GM12878 (cell line): ENCODE measurements around the gene GPR151. TPM values are rescaled to one million over a fixed set of nuclear protein-coding genes. Genes with fewer than 3 reads are reported as not detected.

ENCODE experiments used
- ATAC-seq: fragments of 200-7000 bp; cut with Tn5 transposase; 3 replicates; pipeline ENCODE4 v1.9.1; 2020; ENCODE audit warnings: mild to moderate bottlenecking, moderate library complexity
- BruUV-seq: library from RNA; stranded (reverse); fragments of 400-500 nt; replicated peaks from 2 replicates; lab custom pipeline; 2021; lab: Mats Ljungman, UMichigan
- CTCF ChIA-PET: fragments of 300-600 bp; sonication (Branson Sonifier 250); formaldehyde crosslinking; extraction: SDS; loops from one replicate; lab custom pipeline; 2021; ENCODE audit warnings: inconsistent platforms; lab: Yijun Ruan, JAX
- POLR2A ChIA-PET: fragments of 350-600 bp; formaldehyde crosslinking; extraction: SDS; loops from one replicate; lab custom pipeline; 2021; ENCODE audit warnings: inconsistent platforms; lab: Charles Lee
- RAD21 ChIA-PET: fragments of 300-600 bp; sonication (Branson Sonifier 250); formaldehyde crosslinking; loops from one replicate; lab custom pipeline; 2023; ENCODE audit warnings: antibody characterized with exemption; ENCODE audit not compliant: unreplicated experiment; lab: Charles Lee
- SMC1A ChIA-PET: fragments of 300-600 bp; sonication (Branson Sonifier 250); formaldehyde crosslinking; loops from one replicate; lab custom pipeline; 2023; ENCODE audit not compliant: unreplicated experiment, uncharacterized antibody; lab: Charles Lee
- DNase-seq: peaks from one replicate; pipeline ENCODE4 v3.0.0-alpha.2; 2011; ENCODE audit warnings: low read depth, low spot score
- FAIRE-seq: peaks from 3 replicates; lab custom pipeline; 2011; peaks lifted over from hg19 to GRCh38; lab: Jason Lieb, UNC
- H2AFZ ChIP-seq: 2 replicates; pipeline ENCODE4 v1.6.0; 2011; ENCODE audit warnings: low read depth, low read length, control low read depth; ENCODE audit not compliant: control insufficient read depth
- H3K27ac ChIP-seq: 2 replicates; pipeline ENCODE4 v1.5.1; 2011; ENCODE audit warnings: control low read depth; ENCODE audit not compliant: control insufficient read depth, insufficient read depth
- H3K27me3 ChIP-seq, 2 experiments: replicated peaks in 1 of 2; 2 replicates each; pipeline versions ENCODE4 v1.6.0 to v1.6.1; 2011; ENCODE audit warnings: low read length in 1 of 2; ENCODE audit not compliant: control insufficient read depth in 2 of 2, insufficient read depth in 2 of 2
- H3K36me3 ChIP-seq, 2 experiments: 2 replicates each; pipeline ENCODE4 v1.5.1; 2011; ENCODE audit warnings: low read length in 1 of 2; ENCODE audit not compliant: control insufficient read depth in 2 of 2, insufficient read depth in 2 of 2
- H3K4me1 ChIP-seq: 2 replicates; pipeline ENCODE4 v1.6.1; 2011; ENCODE audit warnings: mild to moderate bottlenecking, low read length, moderate library complexity, mixed read lengths; ENCODE audit not compliant: control insufficient read depth, insufficient read depth
- H3K4me2 ChIP-seq: 2 replicates; pipeline ENCODE4 v1.6.0; 2011; ENCODE audit warnings: control low read depth; ENCODE audit not compliant: control insufficient read depth, insufficient read depth
- H3K4me3 ChIP-seq: fragments of 200-600 bp; sonication (generic); 2 replicates; pipeline ENCODE4 v1.5.1; 2016
- H3K79me2 ChIP-seq: 2 replicates; pipeline ENCODE4 v1.6.0; 2011; ENCODE audit warnings: low read length; ENCODE audit not compliant: control insufficient read depth, insufficient read depth
- H3K9ac ChIP-seq: 2 replicates; pipeline ENCODE4 v1.8.0; 2011; ENCODE audit warnings: low read length, control low read depth, mixed read lengths; ENCODE audit not compliant: control insufficient read depth, insufficient read depth
- H3K9me3 ChIP-seq: replicated peaks from 3 replicates; pipeline ENCODE4 v1.5.1; 2011; ENCODE audit warnings: mild to moderate bottlenecking, low read length; ENCODE audit not compliant: control insufficient read depth, insufficient read depth
- H4K20me1 ChIP-seq: 2 replicates; pipeline ENCODE4 v1.6.0; 2011; ENCODE audit not compliant: control insufficient read depth, insufficient read depth
- BMI1 ChIP-seq: fragments of 450-650 bp; IDR thresholded peaks from 2 replicates; pipeline ENCODE4 v1.6.1; 2016; ENCODE audit warnings: mild to moderate bottlenecking, moderate library complexity, borderline replicate concordance
- ESRRA ChIP-seq: IDR thresholded peaks from 2 replicates; pipeline ENCODE4 v1.6.1; 2012; ENCODE audit warnings: mild to moderate bottlenecking, low read length, improper control_type of control experiment
- PAX5 ChIP-seq: IDR thresholded peaks from 2 replicates; pipeline ENCODE4 v1.6.1; 2011; ENCODE audit warnings: low read depth, low read length, borderline replicate concordance
- POLR2AphosphoS2 ChIP-seq: IDR thresholded peaks from 2 replicates; pipeline ENCODE4 v1.6.1; 2011; ENCODE audit warnings: low read depth, mild to moderate bottlenecking, low read length, improper control_type of control experiment, moderate library complexity
- SMARCA5 ChIP-seq: fragments of 450-650 bp; IDR thresholded peaks from 2 replicates; pipeline ENCODE4 v1.6.1; 2017; ENCODE audit warnings: mild to moderate bottlenecking
- WGBS: methylation state at CpG from one replicate; pipeline ENCODE4 v1.1.6; 2016; ENCODE audit warnings: low lambda C conversion rate; ENCODE audit not compliant: insufficient replicate concordance, insufficient coverage; ENCODE audit errors: missing lambda C conversion rate; 5-methylcytosine and 5-hydroxymethylcytosine counted together
- in situ Hi-C: fragments of 300-500 bp; cut with MboI; formaldehyde crosslinking; loops from 9 replicates; pipeline ENCODE4 v1.14.3; 2018; ENCODE audit warnings: mixed read lengths
- intact Hi-C: fragments of 100-400 bp; cut with micrococcal nuclease; formaldehyde crosslinking; loops from one replicate; pipeline ENCODE4 v1.14.2; 2022; ENCODE audit not compliant: unreplicated experiment
- polyA plus RNA-seq, 11 experiments: library from polyadenylated mRNA; depleted of rRNA in 4 of 11; unstranded in 6 of 11; stranded (reverse) in 5 of 11; fragments of >200 nt; fragmentation: Nextera tagmentation in 4 of 11; fragmentation: Illumina TruSeq in 1 of 11; extraction: Ambion mirVana in 4 of 11; extraction: Trizol in 1 of 11; gene quantifications; 1 replicate in 1 of 11; 2 replicates in 10 of 11; pipeline versions ENCODE4 v1.2.1 to v1.2.3, GENCODE V29; 2011 to 2016; ENCODE audit warnings: inconsistent platforms in 2 of 11, missing spikeins in 2 of 11, low read depth in 1 of 11
- total RNA-seq, 4 experiments: library from RNA; depleted of rRNA in 3 of 4; stranded (reverse); fragments of >200 nt in 3 of 4; fragmentation: Illumina TruSeq in 1 of 4; extraction: Trizol in 1 of 4; gene quantifications; 2 replicates each; pipeline versions ENCODE4 v1.2.1 to v1.2.3, GENCODE V29; 2013 to 2021
- TF ChIP-seq, protein P1 (sequence below): fragments of 450-650 bp; IDR thresholded peaks from 2 replicates; pipeline ENCODE4 v1.6.1; 2016; ENCODE audit warnings: mild to moderate bottlenecking, moderate library complexity, borderline replicate concordance
- TF ChIP-seq, protein P2 (sequence below), 3 experiments: IDR thresholded peaks in 2 of 3; conservative IDR thresholded peaks in 1 of 3; 2 replicates each; pipeline ENCODE4 v1.5.1; 2011; ENCODE audit warnings: low read depth in 3 of 3, low read length in 3 of 3, mild to moderate bottlenecking in 3 of 3, control low read depth in 2 of 3, moderate library complexity in 2 of 3, inconsistent platforms in 1 of 3, mixed read lengths in 1 of 3; ENCODE audit not compliant: control insufficient read depth in 2 of 3, insufficient read depth in 1 of 3; ENCODE audit errors: extremely low read depth in 1 of 3

Gene GPR151
- total and polyA plus RNA-seq, 10 of the 15 experiments (the other 5 are each of a cell fraction or from before 2014, with no cell fraction given): 0.11 TPM; not detected in 9

GRCh38 chr5:146466521-146467349 lies 49.3 kb downstream of the GPR151 start:
- Histone ChIP-seq H3K27me3 (no peaks in the 10 kb centered on the region), H3K36me3 (peaks cover 8 to 48% of the 10 kb centered on the region in 2 experiments), H2AFZ (no peak overlapping the region), H3K9ac (no peak overlapping the region), H3K4me1 (no peaks in the 10 kb centered on the region), H3K4me3 (no peak overlapping the region), H3K27ac (no peak overlapping the region), H3K4me2 (no peak overlapping the region), H3K9me3 (no peaks in the 10 kb centered on the region), H3K79me2 (peaks cover 12% of the 10 kb centered on the region), H4K20me1 (no peaks in the 10 kb centered on the region)
- DNase-seq (no peak), ATAC-seq (peak; percentile 63), FAIRE-seq (no peak)
- intact Hi-C loops (no loop called here), in situ Hi-C loops (loop anchor here (25.0 kb wide), 1 partner anchor 1946 kb away; no protein-coding TSS in a partner anchor)
- ChIA-PET SMC1A (interaction anchor here (0.6 to 1.5 kb wide), 3 partner anchors 10 to 481 kb away, joined by 3 to 6 read pairs (median 5); no protein-coding TSS in a partner anchor), CTCF (interaction anchor here (0.6 to 2.1 kb wide), 7 partner anchors 9 to 748 kb away, joined by 3 to 8 read pairs (median 3); no protein-coding TSS in a partner anchor), POLR2A (no interaction called here), RAD21 (no interaction called here)
- TF ChIP-seq, protein P1, sequence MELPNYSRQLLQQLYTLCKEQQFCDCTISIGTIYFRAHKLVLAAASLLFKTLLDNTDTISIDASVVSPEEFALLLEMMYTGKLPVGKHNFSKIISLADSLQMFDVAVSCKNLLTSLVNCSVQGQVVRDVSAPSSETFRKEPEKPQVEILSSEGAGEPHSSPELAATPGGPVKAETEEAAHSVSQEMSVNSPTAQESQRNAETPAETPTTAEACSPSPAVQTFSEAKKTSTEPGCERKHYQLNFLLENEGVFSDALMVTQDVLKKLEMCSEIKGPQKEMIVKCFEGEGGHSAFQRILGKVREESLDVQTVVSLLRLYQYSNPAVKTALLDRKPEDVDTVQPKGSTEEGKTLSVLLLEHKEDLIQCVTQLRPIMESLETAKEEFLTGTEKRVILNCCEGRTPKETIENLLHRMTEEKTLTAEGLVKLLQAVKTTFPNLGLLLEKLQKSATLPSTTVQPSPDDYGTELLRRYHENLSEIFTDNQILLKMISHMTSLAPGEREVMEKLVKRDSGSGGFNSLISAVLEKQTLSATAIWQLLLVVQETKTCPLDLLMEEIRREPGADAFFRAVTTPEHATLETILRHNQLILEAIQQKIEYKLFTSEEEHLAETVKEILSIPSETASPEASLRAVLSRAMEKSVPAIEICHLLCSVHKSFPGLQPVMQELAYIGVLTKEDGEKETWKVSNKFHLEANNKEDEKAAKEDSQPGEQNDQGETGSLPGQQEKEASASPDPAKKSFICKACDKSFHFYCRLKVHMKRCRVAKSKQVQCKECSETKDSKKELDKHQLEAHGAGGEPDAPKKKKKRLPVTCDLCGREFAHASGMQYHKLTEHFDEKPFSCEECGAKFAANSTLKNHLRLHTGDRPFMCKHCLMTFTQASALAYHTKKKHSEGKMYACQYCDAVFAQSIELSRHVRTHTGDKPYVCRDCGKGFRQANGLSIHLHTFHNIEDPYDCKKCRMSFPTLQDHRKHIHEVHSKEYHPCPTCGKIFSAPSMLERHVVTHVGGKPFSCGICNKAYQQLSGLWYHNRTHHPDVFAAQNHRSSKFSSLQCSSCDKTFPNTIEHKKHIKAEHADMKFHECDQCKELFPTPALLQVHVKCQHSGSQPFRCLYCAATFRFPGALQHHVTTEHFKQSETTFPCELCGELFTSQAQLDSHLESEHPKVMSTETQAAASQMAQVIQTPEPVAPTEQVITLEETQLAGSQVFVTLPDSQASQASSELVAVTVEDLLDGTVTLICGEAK: no peak
- TF ChIP-seq PAX5 (no peak), POLR2AphosphoS2 (no peak), BMI1 (no peak), ESRRA (no peak), SMARCA5 (no peak)
- TF ChIP-seq, protein P2, sequence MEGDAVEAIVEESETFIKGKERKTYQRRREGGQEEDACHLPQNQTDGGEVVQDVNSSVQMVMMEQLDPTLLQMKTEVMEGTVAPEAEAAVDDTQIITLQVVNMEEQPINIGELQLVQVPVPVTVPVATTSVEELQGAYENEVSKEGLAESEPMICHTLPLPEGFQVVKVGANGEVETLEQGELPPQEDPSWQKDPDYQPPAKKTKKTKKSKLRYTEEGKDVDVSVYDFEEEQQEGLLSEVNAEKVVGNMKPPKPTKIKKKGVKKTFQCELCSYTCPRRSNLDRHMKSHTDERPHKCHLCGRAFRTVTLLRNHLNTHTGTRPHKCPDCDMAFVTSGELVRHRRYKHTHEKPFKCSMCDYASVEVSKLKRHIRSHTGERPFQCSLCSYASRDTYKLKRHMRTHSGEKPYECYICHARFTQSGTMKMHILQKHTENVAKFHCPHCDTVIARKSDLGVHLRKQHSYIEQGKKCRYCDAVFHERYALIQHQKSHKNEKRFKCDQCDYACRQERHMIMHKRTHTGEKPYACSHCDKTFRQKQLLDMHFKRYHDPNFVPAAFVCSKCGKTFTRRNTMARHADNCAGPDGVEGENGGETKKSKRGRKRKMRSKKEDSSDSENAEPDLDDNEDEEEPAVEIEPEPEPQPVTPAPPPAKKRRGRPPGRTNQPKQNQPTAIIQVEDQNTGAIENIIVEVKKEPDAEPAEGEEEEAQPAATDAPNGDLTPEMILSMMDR (IDR thresholded peaks at IDR 0.05 in 2 of 3, conservative IDR thresholded peaks at IDR 0.05 in 1 of 3; ENCODE audit: control insufficient read depth in 2 of 3, extremely low read depth in 1 of 3, insufficient read depth in 1 of 3, low read depth in 3 of 3, low read length in 3 of 3): peak; percentile 10 to 34 (median 12); a peak in 1 of 6 replicates
- 69% methylated on average over 3 of the region's 3 CpGs for WGBS
- no TSS peak for BruUV-seq
